K562 (cell line): ENCODE measurements around the gene PKLR. TPM values are rescaled to one million over a fixed set of nuclear protein-coding genes. Genes with fewer than 3 reads are reported as not detected.

ENCODE experiments used
- EGR1 ChIP-seq: fragments of 450-650 bp; conservative IDR thresholded peaks from 2 replicates; pipeline ENCODE4 v1.6.1; 2017; ENCODE audit warnings: mild to moderate bottlenecking
- HMBOX1 ChIP-seq: sonication (generic); IDR thresholded peaks from 2 replicates; pipeline ENCODE4 v1.6.1; 2016
- NKRF ChIP-seq: fragments of 450-650 bp; IDR thresholded peaks from 2 replicates; pipeline ENCODE4 v1.6.1; 2016; ENCODE audit warnings: borderline replicate concordance
- POLR2G ChIP-seq: fragments of 200-400 bp; formaldehyde crosslinking; IDR thresholded peaks from 2 replicates; pipeline ENCODE4 v1.6.1; 2017; ENCODE audit warnings: low read depth, mild to moderate bottlenecking, antibody characterized with exemption, low read length, moderate library complexity
- SAP30 ChIP-seq: fragments of 200-600 bp; sonication (generic); IDR thresholded peaks from 2 replicates; pipeline ENCODE4 v1.6.1; 2012; ENCODE audit warnings: borderline replicate concordance, low read depth, mild to moderate bottlenecking, moderate library complexity, low read length, control low read depth, inconsistent platforms; ENCODE audit not compliant: insufficient read depth, poor library complexity, severe bottlenecking
- SMARCA4 ChIP-seq: fragments of 450-650 bp; IDR thresholded peaks from 2 replicates; pipeline ENCODE4 v1.6.1; 2016
- SMC3 ChIP-seq: conservative IDR thresholded peaks from 2 replicates; pipeline ENCODE4 v1.6.1; 2011; ENCODE audit warnings: low read depth, low read length, improper control_type of control experiment; ENCODE audit not compliant: insufficient read depth
- STAG1 ChIP-seq: sonication (generic); formaldehyde crosslinking; IDR thresholded peaks from 2 replicates; pipeline ENCODE4 v1.5.0; 2020; ENCODE audit warnings: missing genetic modification reagents, borderline replicate concordance
- STAT6 ChIP-seq: sonication (generic); formaldehyde crosslinking; IDR thresholded peaks from 2 replicates; pipeline ENCODE4 v1.8.1; 2023; ENCODE audit warnings: mild to moderate bottlenecking, missing genetic modification reagents
- ZNF24 ChIP-seq: fragments of 450-650 bp; IDR thresholded peaks from 2 replicates; pipeline ENCODE4 v1.6.1; 2016
- polyA plus RNA-seq, 8 experiments: library from polyadenylated mRNA; depleted of rRNA in 4 of 8; stranded (reverse) in 5 of 8; unstranded in 3 of 8; fragments of >200 nt; fragmentation: Nextera tagmentation in 2 of 8; fragmentation: Illumina TruSeq in 1 of 8; extraction: Ambion mirVana in 2 of 8; extraction: Trizol in 1 of 8; gene quantifications; 2 replicates each; pipeline versions ENCODE4 v1.2.1 to v1.2.3, GENCODE V29; 2011 to 2014; ENCODE audit warnings: inconsistent platforms in 1 of 8, missing spikeins in 1 of 8
- total RNA-seq, 7 experiments: library from RNA; depleted of rRNA in 6 of 7; stranded (reverse); fragments of >200 nt in 6 of 7; fragmentation: Illumina TruSeq in 2 of 7; extraction: Trizol in 2 of 7; gene quantifications; 2 replicates each; pipeline versions ENCODE4 v1.2.1 to v1.2.3, GENCODE V29; 2011 to 2021; ENCODE audit warnings: low replicate concordance in 1 of 7
- TF ChIP-seq, protein P1 (sequence below): sonication (generic); formaldehyde crosslinking; IDR thresholded peaks from 2 replicates; pipeline ENCODE4 v1.8.0; 2022; ENCODE audit warnings: mild to moderate bottlenecking, missing genetic modification reagents
- TF ChIP-seq, protein P2 (sequence below): fragments of 200-800 bp; sonication (Bioruptor generic); IDR thresholded peaks from 2 replicates; pipeline ENCODE4 v1.6.1; 2017; ENCODE audit warnings: missing genetic modification characterization, missing compliant biosample characterization
- TF ChIP-seq, protein P3 (sequence below): IDR thresholded peaks from 3 replicates; pipeline ENCODE4 v1.6.1; 2011; ENCODE audit warnings: borderline replicate concordance, mild to moderate bottlenecking; ENCODE audit not compliant: insufficient read length, insufficient read depth

The PKLR gene
- total and polyA plus RNA-seq, 9 of the 15 experiments (the other 6 are each of a cell fraction or from before 2014, with no cell fraction given): 10.7 to 78.4 (median 38.2) TPM

DNA sequence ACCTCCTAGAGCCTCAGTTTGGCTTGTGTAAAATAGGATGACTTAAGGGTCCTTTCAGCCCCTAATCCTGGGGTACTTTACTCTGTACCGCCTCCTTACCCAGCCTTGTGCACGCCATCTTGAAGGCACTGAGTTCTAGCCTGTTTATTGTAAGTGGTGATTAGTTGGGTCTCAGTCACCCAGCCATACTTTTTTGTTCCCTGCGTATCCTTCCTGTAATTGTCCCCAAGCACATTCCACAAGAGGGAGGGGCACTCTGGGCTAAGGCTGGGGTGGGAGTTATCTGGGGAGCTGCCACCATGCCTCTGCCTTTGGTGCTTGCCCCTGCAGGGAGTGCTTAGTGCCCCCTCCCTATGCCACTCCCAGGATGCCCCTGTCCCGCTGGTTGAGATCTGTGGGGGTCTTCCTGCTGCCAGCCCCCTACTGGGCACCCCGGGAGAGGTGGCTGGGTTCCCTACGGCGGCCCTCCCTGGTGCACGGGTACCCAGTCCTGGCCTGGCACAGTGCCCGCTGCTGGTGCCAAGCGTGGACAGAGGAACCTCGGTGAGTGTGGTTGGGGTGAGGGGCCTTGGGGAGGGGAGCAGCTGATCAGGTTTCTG is 8.3 kb upstream of the PKLR start (continued):
- TF ChIP-seq STAT6 (no peak), NKRF (no peak), ZNF24 (no peak), STAG1 (CRISPR knock-in tag) (no peak), POLR2G (peak; percentile 43), SMARCA4 (no peak), EGR1 (peak; percentile 63), SAP30 (peak; percentile 3), HMBOX1 (peak; percentile 50; the same call in 1 of the 2 replicates), SMC3 (0 out of 2 replicates have a peak, but pooled peaks have one; percentile 5)
- TF ChIP-seq, protein P1, sequence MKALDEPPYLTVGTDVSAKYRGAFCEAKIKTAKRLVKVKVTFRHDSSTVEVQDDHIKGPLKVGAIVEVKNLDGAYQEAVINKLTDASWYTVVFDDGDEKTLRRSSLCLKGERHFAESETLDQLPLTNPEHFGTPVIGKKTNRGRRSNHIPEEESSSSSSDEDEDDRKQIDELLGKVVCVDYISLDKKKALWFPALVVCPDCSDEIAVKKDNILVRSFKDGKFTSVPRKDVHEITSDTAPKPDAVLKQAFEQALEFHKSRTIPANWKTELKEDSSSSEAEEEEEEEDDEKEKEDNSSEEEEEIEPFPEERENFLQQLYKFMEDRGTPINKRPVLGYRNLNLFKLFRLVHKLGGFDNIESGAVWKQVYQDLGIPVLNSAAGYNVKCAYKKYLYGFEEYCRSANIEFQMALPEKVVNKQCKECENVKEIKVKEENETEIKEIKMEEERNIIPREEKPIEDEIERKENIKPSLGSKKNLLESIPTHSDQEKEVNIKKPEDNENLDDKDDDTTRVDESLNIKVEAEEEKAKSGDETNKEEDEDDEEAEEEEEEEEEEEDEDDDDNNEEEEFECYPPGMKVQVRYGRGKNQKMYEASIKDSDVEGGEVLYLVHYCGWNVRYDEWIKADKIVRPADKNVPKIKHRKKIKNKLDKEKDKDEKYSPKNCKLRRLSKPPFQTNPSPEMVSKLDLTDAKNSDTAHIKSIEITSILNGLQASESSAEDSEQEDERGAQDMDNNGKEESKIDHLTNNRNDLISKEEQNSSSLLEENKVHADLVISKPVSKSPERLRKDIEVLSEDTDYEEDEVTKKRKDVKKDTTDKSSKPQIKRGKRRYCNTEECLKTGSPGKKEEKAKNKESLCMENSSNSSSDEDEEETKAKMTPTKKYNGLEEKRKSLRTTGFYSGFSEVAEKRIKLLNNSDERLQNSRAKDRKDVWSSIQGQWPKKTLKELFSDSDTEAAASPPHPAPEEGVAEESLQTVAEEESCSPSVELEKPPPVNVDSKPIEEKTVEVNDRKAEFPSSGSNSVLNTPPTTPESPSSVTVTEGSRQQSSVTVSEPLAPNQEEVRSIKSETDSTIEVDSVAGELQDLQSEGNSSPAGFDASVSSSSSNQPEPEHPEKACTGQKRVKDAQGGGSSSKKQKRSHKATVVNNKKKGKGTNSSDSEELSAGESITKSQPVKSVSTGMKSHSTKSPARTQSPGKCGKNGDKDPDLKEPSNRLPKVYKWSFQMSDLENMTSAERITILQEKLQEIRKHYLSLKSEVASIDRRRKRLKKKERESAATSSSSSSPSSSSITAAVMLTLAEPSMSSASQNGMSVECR (CRISPR knock-in tag): no peak
- TF ChIP-seq, protein P2, sequence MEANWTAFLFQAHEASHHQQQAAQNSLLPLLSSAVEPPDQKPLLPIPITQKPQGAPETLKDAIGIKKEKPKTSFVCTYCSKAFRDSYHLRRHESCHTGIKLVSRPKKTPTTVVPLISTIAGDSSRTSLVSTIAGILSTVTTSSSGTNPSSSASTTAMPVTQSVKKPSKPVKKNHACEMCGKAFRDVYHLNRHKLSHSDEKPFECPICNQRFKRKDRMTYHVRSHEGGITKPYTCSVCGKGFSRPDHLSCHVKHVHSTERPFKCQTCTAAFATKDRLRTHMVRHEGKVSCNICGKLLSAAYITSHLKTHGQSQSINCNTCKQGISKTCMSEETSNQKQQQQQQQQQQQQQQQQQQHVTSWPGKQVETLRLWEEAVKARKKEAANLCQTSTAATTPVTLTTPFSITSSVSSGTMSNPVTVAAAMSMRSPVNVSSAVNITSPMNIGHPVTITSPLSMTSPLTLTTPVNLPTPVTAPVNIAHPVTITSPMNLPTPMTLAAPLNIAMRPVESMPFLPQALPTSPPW (CRISPR knock-in tag): peak; percentile 63
- TF ChIP-seq, protein P3, sequence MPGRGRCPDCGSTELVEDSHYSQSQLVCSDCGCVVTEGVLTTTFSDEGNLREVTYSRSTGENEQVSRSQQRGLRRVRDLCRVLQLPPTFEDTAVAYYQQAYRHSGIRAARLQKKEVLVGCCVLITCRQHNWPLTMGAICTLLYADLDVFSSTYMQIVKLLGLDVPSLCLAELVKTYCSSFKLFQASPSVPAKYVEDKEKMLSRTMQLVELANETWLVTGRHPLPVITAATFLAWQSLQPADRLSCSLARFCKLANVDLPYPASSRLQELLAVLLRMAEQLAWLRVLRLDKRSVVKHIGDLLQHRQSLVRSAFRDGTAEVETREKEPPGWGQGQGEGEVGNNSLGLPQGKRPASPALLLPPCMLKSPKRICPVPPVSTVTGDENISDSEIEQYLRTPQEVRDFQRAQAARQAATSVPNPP: no peak
